H1 (cell line): ENCODE measurements around the gene DEPDC4. TPM values are rescaled to one million over a fixed set of nuclear protein-coding genes. Genes with fewer than 3 reads are reported as not detected.

ENCODE experiments used
- CTCF ChIA-PET: fragments of 300-600 bp; sonication (Branson Sonifier 250); formaldehyde crosslinking; loops from one replicate; lab custom pipeline; 2021; ENCODE audit not compliant: partially characterized antibody; lab: Charles Lee
- POLR2A ChIA-PET: fragments of 300-600 bp; sonication (Branson Sonifier 250); formaldehyde crosslinking; loops from one replicate; lab custom pipeline; 2021; ENCODE audit warnings: inconsistent platforms; ENCODE audit not compliant: partially characterized antibody; lab: Charles Lee
- DNase-seq, 2 experiments: peaks; one replicate each; pipeline versions ENCODE4 v3.0.0 to v3.0.0-alpha.2; 2010 to 2022; ENCODE audit warnings: low spot score in 2 of 2, low read depth in 1 of 2, mixed read lengths in 1 of 2
- FAIRE-seq: peaks from 2 replicates; lab custom pipeline; 2011; peaks lifted over from hg19 to GRCh38; lab: Jason Lieb, UNC
- H2AFZ ChIP-seq: 2 replicates; pipeline ENCODE4 v1.8.1; 2012; ENCODE audit warnings: low read length, inconsistent platforms
- H2AK5ac ChIP-seq: 2 replicates; pipeline ENCODE4 v1.6.1; 2013; ENCODE audit warnings: low read depth, low read length
- H2BK120ac ChIP-seq: replicated peaks from 2 replicates; pipeline ENCODE3; 2013; ENCODE audit warnings: low read depth, low read length, inconsistent platforms
- H2BK12ac ChIP-seq: 2 replicates; pipeline ENCODE4 v1.6.1; 2013; ENCODE audit warnings: low read depth, low read length
- H2BK15ac ChIP-seq: 2 replicates; pipeline ENCODE4 v1.6.1; 2013; ENCODE audit warnings: low read length
- H2BK20ac ChIP-seq: 2 replicates; pipeline ENCODE4 v1.6.1; 2013; ENCODE audit warnings: low read length
- H2BK5ac ChIP-seq: 2 replicates; pipeline ENCODE4 v1.6.1; 2013; ENCODE audit warnings: low read depth, low read length
- H3K14ac ChIP-seq: 2 replicates; pipeline ENCODE4 v1.6.1; 2013; ENCODE audit warnings: inconsistent platforms; ENCODE audit not compliant: insufficient read length
- H3K18ac ChIP-seq: 2 replicates; pipeline ENCODE4 v1.6.1; 2013; ENCODE audit warnings: low read length; ENCODE audit errors: extremely low read depth
- H3K23ac ChIP-seq: 2 replicates; pipeline ENCODE4 v1.6.1; 2013; ENCODE audit warnings: inconsistent platforms; ENCODE audit not compliant: insufficient read length
- H3K23me2 ChIP-seq: 2 replicates; pipeline ENCODE4 v1.6.1; 2013; ENCODE audit warnings: low read depth, low read length
- H3K27ac ChIP-seq: 2 replicates; pipeline ENCODE4 v1.6.1; 2011; ENCODE audit warnings: low read depth, low read length, inconsistent platforms
- H3K27me3 ChIP-seq, 4 experiments: replicated peaks in 1 of 4; 1 replicate in 1 of 4; 2 replicates in 3 of 4; pipeline versions ENCODE4 v1.6.1 to v1.8.1; 2011 to 2013; ENCODE audit warnings: low read length in 3 of 4, mild to moderate bottlenecking in 3 of 4, inconsistent platforms in 2 of 4, mixed read lengths in 2 of 4, moderate library complexity in 1 of 4; ENCODE audit not compliant: control insufficient read depth in 3 of 4, insufficient read depth in 3 of 4; ENCODE audit errors: extremely low read depth in 1 of 4
- H3K36me3 ChIP-seq, 4 experiments: 2 replicates each; pipeline versions ENCODE4 v1.6.1 to v1.8.1; 2011 to 2013; ENCODE audit warnings: mild to moderate bottlenecking in 4 of 4, low read length in 3 of 4, moderate library complexity in 2 of 4, control low read depth in 1 of 4, inconsistent platforms in 1 of 4; ENCODE audit not compliant: insufficient read depth in 4 of 4, control insufficient read depth in 2 of 4
- H3K4ac ChIP-seq: replicated peaks from 2 replicates; pipeline ENCODE3; 2013; ENCODE audit warnings: low read length, low read depth, mixed read lengths, inconsistent platforms; ENCODE audit not compliant: insufficient read length
- H3K4me1 ChIP-seq, 4 experiments: replicated peaks in 1 of 4; 1 replicate in 1 of 4; 2 replicates in 3 of 4; pipeline versions ENCODE4 v1.6.1 to v1.8.1; 2011 to 2013; ENCODE audit warnings: low read length in 3 of 4, inconsistent platforms in 2 of 4, mixed read lengths in 1 of 4; ENCODE audit not compliant: insufficient read depth in 4 of 4, control insufficient read depth in 3 of 4
- H3K4me2 ChIP-seq, 2 experiments: 2 replicates each; pipeline versions ENCODE4 v1.6.1 to v1.8.1; 2011 to 2013; ENCODE audit warnings: low read depth in 2 of 2, low read length in 2 of 2, control low read depth in 1 of 2, inconsistent platforms in 1 of 2, mild to moderate bottlenecking in 1 of 2; ENCODE audit not compliant: insufficient read depth in 1 of 2
- H3K4me3 ChIP-seq, 4 experiments: fragments of 200-600, 300-600 bp in 1 of 4; sonication (generic), shearing (Covaris generic), sonication (Bioruptor Twin) in 1 of 4; 2 replicates each; pipeline versions ENCODE4 v1.5.1 to v1.8.1; 2011 to 2016; ENCODE audit warnings: low read length in 4 of 4, low read depth in 3 of 4, control low read depth in 2 of 4, inconsistent platforms in 2 of 4, mild to moderate bottlenecking in 2 of 4, mixed read lengths in 1 of 4, moderate library complexity in 1 of 4; ENCODE audit not compliant: insufficient read depth in 2 of 4; ENCODE audit errors: extremely low read depth in 1 of 4
- H3K56ac ChIP-seq: replicated peaks from 2 replicates; pipeline ENCODE3; 2013; ENCODE audit warnings: low read depth, mild to moderate bottlenecking, mixed read lengths, low read length, inconsistent platforms; ENCODE audit not compliant: insufficient read length
- H3K79me1 ChIP-seq: 2 replicates; pipeline ENCODE4 v1.6.1; 2013; ENCODE audit warnings: low read depth, low read length, control low read depth
- H3K79me2 ChIP-seq, 2 experiments: 2 replicates each; pipeline versions ENCODE4 v1.6.1 to v1.8.1; 2012 to 2013; ENCODE audit warnings: low read length in 2 of 2, mild to moderate bottlenecking in 2 of 2, inconsistent platforms in 1 of 2; ENCODE audit not compliant: insufficient read depth in 2 of 2, control insufficient read depth in 1 of 2
- H3K9ac ChIP-seq, 4 experiments: replicated peaks in 1 of 4; 1 replicate in 1 of 4; 2 replicates in 3 of 4; pipeline versions ENCODE4 v1.6.1 to v1.8.1; 2011 to 2013; ENCODE audit warnings: low read depth in 3 of 4, low read length in 3 of 4, control low read depth in 2 of 4, mild to moderate bottlenecking in 2 of 4, moderate library complexity in 2 of 4, inconsistent platforms in 1 of 4; ENCODE audit errors: extremely low read depth in 1 of 4
- H3K9me3 ChIP-seq, 2 experiments: 2 replicates each; pipeline versions ENCODE4 v1.6.1 to v1.8.1; 2012 to 2013; ENCODE audit warnings: mild to moderate bottlenecking in 2 of 2, moderate library complexity in 2 of 2, control low read depth in 1 of 2, inconsistent platforms in 1 of 2, low read depth in 1 of 2, low read length in 1 of 2, mixed read lengths in 1 of 2; ENCODE audit not compliant: insufficient read depth in 2 of 2
- H4K20me1 ChIP-seq, 2 experiments: replicated peaks in 1 of 2; 2 replicates each; pipeline versions ENCODE3 to v1.8.1; 2011 to 2013; ENCODE audit warnings: inconsistent platforms in 2 of 2, low read length in 2 of 2, mild to moderate bottlenecking in 1 of 2; ENCODE audit not compliant: insufficient read depth in 2 of 2, control insufficient read depth in 1 of 2
- H4K5ac ChIP-seq: 2 replicates; pipeline ENCODE4 v1.6.1; 2013; ENCODE audit warnings: low read length, low read depth, mixed read lengths, inconsistent platforms; ENCODE audit not compliant: insufficient read length
- H4K8ac ChIP-seq: 2 replicates; pipeline ENCODE4 v1.8.0; 2013; ENCODE audit warnings: mild to moderate bottlenecking, moderate library complexity, low read length, inconsistent platforms; ENCODE audit not compliant: insufficient read depth; ENCODE audit errors: extremely low read depth
- H4K91ac ChIP-seq: replicated peaks from 2 replicates; pipeline ENCODE3; 2013; ENCODE audit warnings: low read length, mixed read lengths, inconsistent platforms; ENCODE audit not compliant: insufficient read length
- CEBPB ChIP-seq: IDR thresholded peaks from 2 replicates; pipeline ENCODE4 v1.6.1; 2012; ENCODE audit warnings: low read depth, low read length
- EGR1 ChIP-seq: IDR thresholded peaks from 2 replicates; pipeline ENCODE4 v1.6.1; 2011; ENCODE audit warnings: low read depth, low read length, borderline replicate concordance
- WGBS, 2 experiments: shearing (Covaris generic) in 1 of 2; methylation state at CpG; one replicate each; pipeline versions ENCODE4 v1.1.6 to v1.1.7; 2013 to 2015; ENCODE audit warnings: low lambda C conversion rate in 2 of 2, mixed read lengths in 2 of 2, inconsistent platforms in 1 of 2, low coverage in 1 of 2, missing lambda C conversion rate in 1 of 2; ENCODE audit not compliant: insufficient replicate concordance in 2 of 2, insufficient coverage in 1 of 2, insufficient read length in 1 of 2; ENCODE audit errors: extremely low coverage in 1 of 2, missing lambda C conversion rate in 1 of 2; 5-methylcytosine and 5-hydroxymethylcytosine counted together
- polyA plus RNA-seq, 7 experiments: library from polyadenylated mRNA; depleted of rRNA in 3 of 7; stranded (reverse) in 5 of 7; unstranded in 2 of 7; fragments of >200 nt in 5 of 7; fragments of 200-250 nt in 2 of 7; gene quantifications; 1 replicate in 5 of 7; 2 replicates in 1 of 7; 4 replicates in 1 of 7; pipeline versions ENCODE4 v1.2.1 to v1.2.3, GENCODE V29; 2011 to 2013; ENCODE audit warnings: missing spikeins in 2 of 7, mixed read lengths in 2 of 7
- total RNA-seq: library from RNA; stranded (reverse); fragmentation: NEBNext Ultra II Directional; extraction: Animal tissue kit (Norgen Biotek cat#: 25700); gene quantifications from 2 replicates; pipeline ENCODE4 v1.2.1, GENCODE V29; 2021

DEPDC4 gene
- total and polyA plus RNA-seq, 2 of the 8 experiments (the other 6 are each of a cell fraction or from before 2014, with no cell fraction given), result 0.80 to 3.8 TPM

DNA sequence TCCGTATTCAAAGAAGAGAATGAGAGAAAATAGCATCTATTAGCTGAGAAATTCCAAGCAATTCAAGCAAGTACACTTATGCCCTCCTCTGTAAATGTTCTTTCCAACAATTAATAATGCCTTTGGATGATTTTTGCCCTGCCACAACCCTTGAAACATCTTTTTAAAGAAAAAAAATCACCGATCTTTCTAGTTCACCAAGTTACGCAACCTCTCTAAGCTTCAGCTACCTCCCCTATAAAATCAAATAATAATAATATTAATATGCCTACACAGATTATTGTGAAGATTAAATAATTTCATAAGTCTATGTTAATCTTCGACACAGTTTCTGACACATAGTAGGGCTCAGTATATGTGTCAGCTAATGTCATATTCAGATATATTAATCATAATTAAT, 19.1 kb downstream of the DEPDC4 start:
- Histone ChIP-seq H3K18ac (no peak overlapping the region), H3K36me3 (no peaks in the 10 kb centered on the region), H2BK5ac (no peak overlapping the region), H3K9me3 (no peaks in the 10 kb centered on the region), H2AFZ (no peak overlapping the region), H2BK20ac (no peak overlapping the region), H3K23me2 (no peaks in the 10 kb centered on the region), H4K91ac (no peak overlapping the region), H3K14ac (no peak overlapping the region), H2BK120ac (no peak overlapping the region), H3K4me1 (no peaks in the 10 kb centered on the region), H4K20me1 (peaks cover 0 to 2% of the 10 kb centered on the region in 2 experiments), H3K4ac (no peak overlapping the region), H3K79me1 (no peaks in the 10 kb centered on the region), H3K27ac (no peak overlapping the region), H2AK5ac (no peak overlapping the region), H3K27me3 (no peaks in the 10 kb centered on the region), H3K4me3 (no peak overlapping the region), H3K56ac (no peak overlapping the region), H2BK15ac (no peak overlapping the region), H4K8ac (no peak overlapping the region), H3K79me2 (no peaks in the 10 kb centered on the region), H3K9ac (no peak overlapping the region), H4K5ac (no peak overlapping the region), H2BK12ac (no peak overlapping the region), H3K4me2 (no peak overlapping the region), H3K23ac (no peak overlapping the region)
- DNase-seq (no peak), FAIRE-seq (no peak)
- POLR2A ChIA-PET, result no interaction called here
- TF ChIP-seq EGR1 (no peak), CEBPB (peak; percentile 7; the same call in 1 of the 2 replicates)
- CTCF ChIA-PET, result interaction anchor here (0.7 to 1.2 kb wide), 2 partner anchors 18 to 99 kb away, joined by 3 to 4 read pairs; no protein-coding TSS in a partner anchor
- 83% methylated on average over 4 of the region's 4 CpGs; no CpG with 5 or more reads in 1 of the 2 experiments for WGBS, 2 experiments
